ENCODE data around the gene FGF18.
A peak's percentile ranks its signal among the peaks of the same experiment; 100 is the strongest.

FGF18 gene

DNA sequence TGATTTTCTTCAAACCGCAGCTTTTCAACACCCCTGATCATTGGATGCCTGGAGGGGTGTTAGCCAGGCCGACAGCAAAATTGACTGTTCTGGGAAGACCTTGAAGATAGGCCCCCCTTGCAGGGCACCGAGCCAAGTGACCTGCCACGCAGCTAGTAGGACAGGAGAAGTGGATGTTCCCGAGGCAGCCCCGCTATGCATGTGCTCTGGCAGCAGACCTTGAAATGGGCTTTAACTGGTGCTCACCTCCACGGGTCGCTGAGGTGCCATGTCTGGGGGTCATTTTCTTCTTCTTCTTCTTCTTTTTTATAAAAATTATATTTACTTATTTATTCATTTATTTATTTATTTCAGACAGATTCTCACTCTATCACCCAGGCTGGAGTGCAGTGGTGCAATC lies 12.6 kb downstream of the FGF18 start:
- Histone ChIP-seq H3K9me3 (ENCODE audit: control insufficient read depth, low read length) (no peaks in the 10 kb centered on the region), H3K27ac (ENCODE audit: insufficient read depth, low read depth, low read length, poor library complexity, severe bottlenecking) (no peak overlapping the region), H3K4me1 (ENCODE audit: control insufficient read depth, insufficient read depth, low read length) (peaks cover 11% of the 10 kb centered on the region), H3K27me3 (ENCODE audit: control insufficient read depth, insufficient read depth, low read length, poor library complexity, severe bottlenecking) (no peaks in the 10 kb centered on the region), H3K36me3 (ENCODE audit: control insufficient read depth, insufficient read depth, low read length) (no peaks in the 10 kb centered on the region), H3K4me3 (ENCODE audit: insufficient read depth, low read depth, low read length) (no peak overlapping the region)
- WGBS, 2 experiments = 89 to 90% methylated on average over 7 to 8 of the region's 8 CpGs

DNA sequence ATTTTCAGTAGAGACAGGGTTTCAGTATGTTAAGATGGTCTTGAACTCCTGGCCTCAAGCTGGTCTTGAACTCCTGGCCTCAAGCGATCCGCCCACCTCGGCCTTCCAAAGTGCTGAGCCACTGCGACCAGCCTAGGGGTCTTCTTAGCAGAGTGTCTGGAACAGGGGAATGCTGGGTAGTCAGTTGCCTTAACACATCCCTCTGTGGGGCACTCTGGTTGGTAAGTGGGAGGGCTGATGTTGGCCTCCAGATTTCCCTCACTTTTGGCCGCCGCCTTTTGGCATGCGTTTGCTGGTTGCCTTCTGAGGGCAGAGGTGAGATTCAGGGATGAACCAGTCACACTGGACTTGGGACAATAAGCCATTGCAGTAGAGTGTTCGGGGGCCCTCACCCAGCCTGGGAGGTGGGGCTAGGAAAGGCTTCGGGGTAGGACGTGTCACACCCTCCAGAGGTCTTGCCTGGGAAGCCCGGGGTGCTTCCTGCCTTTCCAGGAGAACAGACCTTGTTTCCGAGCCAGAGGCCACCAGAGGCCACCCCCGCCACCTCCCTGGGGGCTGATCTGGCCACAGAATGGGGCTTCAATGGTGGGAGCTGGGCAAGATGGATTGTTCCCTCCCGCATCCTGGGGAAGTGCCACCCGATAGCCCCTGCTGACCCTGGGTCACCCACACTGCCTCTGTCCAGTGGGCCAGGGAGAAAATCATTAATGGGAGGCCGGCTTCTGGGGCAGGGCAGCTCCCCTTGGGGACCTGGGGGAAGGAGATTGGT lies 13.3 kb downstream of the FGF18 start:
- Histone ChIP-seq H3K4me1 (ENCODE audit: control insufficient read depth, insufficient read depth, low read length) (peaks cover 11% of the 10 kb centered on the region), H3K9me3 (ENCODE audit: control insufficient read depth, low read length) (no peaks in the 10 kb centered on the region), H3K4me3 (ENCODE audit: insufficient read depth, low read depth, low read length) (no peak overlapping the region), H3K27ac (ENCODE audit: insufficient read depth, low read depth, low read length, poor library complexity, severe bottlenecking) (no peak overlapping the region), H3K36me3 (ENCODE audit: control insufficient read depth, insufficient read depth, low read length) (no peaks in the 10 kb centered on the region), H3K27me3 (ENCODE audit: control insufficient read depth, insufficient read depth, low read length, poor library complexity, severe bottlenecking) (no peaks in the 10 kb centered on the region)
- WGBS, 2 experiments = 89 to 90% methylated on average over 16 of the region's 16 CpGs

DNA sequence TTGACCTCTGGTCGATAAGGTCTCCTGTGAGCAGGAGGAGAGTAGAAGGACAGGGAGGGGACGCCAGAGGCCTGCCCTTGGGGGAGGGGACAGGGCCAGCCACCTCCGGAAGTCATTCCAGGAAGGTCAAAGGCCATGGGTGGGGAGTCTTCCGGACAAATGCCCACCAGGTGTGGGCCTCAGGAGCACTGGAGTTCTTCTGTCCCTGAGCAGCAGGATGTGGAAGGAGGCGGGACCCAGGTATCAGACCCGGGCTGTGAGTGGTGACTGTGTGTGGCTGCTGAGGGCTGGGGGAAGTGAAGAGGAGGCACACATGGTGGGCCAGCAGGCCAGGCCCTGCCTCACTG lies 13.9 kb downstream of the FGF18 start:
- Histone ChIP-seq H3K9me3 (ENCODE audit: control insufficient read depth, low read length) (no peaks in the 10 kb centered on the region), H3K27me3 (ENCODE audit: control insufficient read depth, insufficient read depth, low read length, poor library complexity, severe bottlenecking) (no peaks in the 10 kb centered on the region), H3K4me3 (ENCODE audit: insufficient read depth, low read depth, low read length) (no peak overlapping the region), H3K27ac (ENCODE audit: insufficient read depth, low read depth, low read length, poor library complexity, severe bottlenecking) (no peak overlapping the region), H3K4me1 (ENCODE audit: control insufficient read depth, insufficient read depth, low read length) (peaks cover 11% of the 10 kb centered on the region), H3K36me3 (ENCODE audit: control insufficient read depth, insufficient read depth, low read length) (no peaks in the 10 kb centered on the region)
- 38 to 49% methylated on average over 6 of the region's 6 CpGs for WGBS, 2 experiments

DNA sequence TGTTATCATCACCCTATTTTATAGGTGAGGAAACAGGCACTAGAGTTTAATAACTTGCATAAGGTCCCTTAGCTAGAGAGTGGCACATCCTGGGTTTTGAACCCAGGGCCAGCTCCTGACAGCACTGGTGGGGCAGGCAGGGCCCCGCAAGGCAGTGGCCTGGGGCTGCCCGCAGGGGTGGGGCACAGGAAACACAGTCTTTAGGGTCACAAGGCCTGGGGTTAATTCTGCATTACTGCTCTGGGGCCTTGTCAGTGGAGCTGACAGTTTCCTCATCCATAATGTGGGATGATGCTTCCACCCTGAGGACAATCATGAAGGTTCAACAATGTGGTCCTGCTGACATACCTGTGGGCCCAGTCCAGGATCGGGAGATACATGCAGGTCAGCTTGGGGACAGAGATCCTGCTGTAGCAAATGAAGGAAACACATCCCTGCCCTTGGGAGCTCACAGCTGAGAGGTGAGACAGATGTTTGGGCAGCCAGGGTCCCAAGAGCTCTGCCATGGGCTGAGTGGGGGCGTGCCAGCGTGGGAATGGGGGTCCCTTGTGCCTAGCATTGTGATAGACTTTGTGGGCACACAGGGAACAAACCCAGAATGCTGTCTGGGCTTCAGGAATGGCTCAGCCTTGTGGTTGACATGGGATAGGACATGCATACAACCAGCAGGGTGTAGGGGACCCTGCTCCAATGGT lies 14.7 kb downstream of the FGF18 start:
- Histone ChIP-seq H3K9me3 (ENCODE audit: control insufficient read depth, low read length) (no peaks in the 10 kb centered on the region), H3K27me3 (ENCODE audit: control insufficient read depth, insufficient read depth, low read length, poor library complexity, severe bottlenecking) (no peaks in the 10 kb centered on the region), H3K4me3 (ENCODE audit: insufficient read depth, low read depth, low read length) (no peak overlapping the region), H3K36me3 (ENCODE audit: control insufficient read depth, insufficient read depth, low read length) (no peaks in the 10 kb centered on the region), H3K27ac (ENCODE audit: insufficient read depth, low read depth, low read length, poor library complexity, severe bottlenecking) (no peak overlapping the region), H3K4me1 (ENCODE audit: control insufficient read depth, insufficient read depth, low read length) (peaks cover 11% of the 10 kb centered on the region)
- WGBS, 2 experiments = 88 to 89% methylated on average over 5 of the region's 5 CpGs

DNA sequence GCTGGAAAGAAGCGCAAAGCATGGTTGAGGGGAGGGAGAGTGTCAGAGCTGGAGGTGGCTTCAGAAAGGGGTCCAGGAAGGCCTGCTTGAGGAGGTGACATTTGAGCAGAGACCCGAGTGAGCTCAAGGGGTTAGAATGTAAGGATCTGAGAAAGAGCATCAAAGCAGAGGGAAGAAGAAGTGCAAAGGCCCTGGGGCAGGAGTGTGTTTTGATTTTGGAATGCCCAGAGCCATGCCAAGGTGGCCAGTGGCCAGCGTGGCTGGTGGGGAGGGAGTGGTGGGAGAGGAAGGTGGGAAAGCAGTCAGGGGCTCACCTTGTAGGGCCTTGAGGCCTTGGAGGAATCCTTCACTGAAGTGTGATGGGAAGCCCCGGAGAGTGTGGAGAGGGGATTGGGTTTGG lies 15.4 kb downstream of the FGF18 start:
- Histone ChIP-seq H3K36me3 (ENCODE audit: control insufficient read depth, insufficient read depth, low read length) (no peaks in the 10 kb centered on the region), H3K9me3 (ENCODE audit: control insufficient read depth, low read length) (no peaks in the 10 kb centered on the region), H3K4me1 (ENCODE audit: control insufficient read depth, insufficient read depth, low read length) (peaks cover 11% of the 10 kb centered on the region), H3K27me3 (ENCODE audit: control insufficient read depth, insufficient read depth, low read length, poor library complexity, severe bottlenecking) (no peaks in the 10 kb centered on the region), H3K4me3 (ENCODE audit: insufficient read depth, low read depth, low read length) (no peak overlapping the region), H3K27ac (ENCODE audit: insufficient read depth, low read depth, low read length, poor library complexity, severe bottlenecking) (no peak overlapping the region)
- 91 to 93% methylated on average over 4 of the region's 4 CpGs for WGBS, 2 experiments

DNA sequence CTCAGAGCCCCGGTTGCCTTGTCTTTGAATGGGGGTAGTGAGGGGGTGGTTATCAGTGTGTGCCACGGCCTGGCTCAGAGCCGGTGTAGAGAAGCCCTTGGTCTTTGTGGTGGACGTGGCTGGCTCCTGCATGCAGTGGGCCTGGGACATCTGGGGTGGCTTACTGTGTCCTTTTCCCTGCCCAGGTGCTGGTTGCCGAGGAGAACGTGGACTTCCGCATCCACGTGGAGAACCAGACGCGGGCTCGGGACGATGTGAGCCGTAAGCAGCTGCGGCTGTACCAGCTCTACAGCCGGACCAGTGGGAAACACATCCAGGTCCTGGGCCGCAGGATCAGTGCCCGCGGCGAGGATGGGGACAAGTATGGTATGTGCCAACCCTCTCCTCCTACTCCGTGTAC lies 16.5 kb downstream of the FGF18 start:
- Histone ChIP-seq H3K27me3 (ENCODE audit: control insufficient read depth, insufficient read depth, low read length, poor library complexity, severe bottlenecking) (no peaks in the 10 kb centered on the region), H3K4me3 (ENCODE audit: insufficient read depth, low read depth, low read length) (no peak overlapping the region), H3K36me3 (ENCODE audit: control insufficient read depth, insufficient read depth, low read length) (no peaks in the 10 kb centered on the region), H3K4me1 (ENCODE audit: control insufficient read depth, insufficient read depth, low read length) (peaks cover 11% of the 10 kb centered on the region), H3K27ac (ENCODE audit: insufficient read depth, low read depth, low read length, poor library complexity, severe bottlenecking) (no peak overlapping the region), H3K9me3 (ENCODE audit: control insufficient read depth, low read length) (no peaks in the 10 kb centered on the region)
- WGBS, 2 experiments = 95% methylated on average over 20 of the region's 20 CpGs

DNA sequence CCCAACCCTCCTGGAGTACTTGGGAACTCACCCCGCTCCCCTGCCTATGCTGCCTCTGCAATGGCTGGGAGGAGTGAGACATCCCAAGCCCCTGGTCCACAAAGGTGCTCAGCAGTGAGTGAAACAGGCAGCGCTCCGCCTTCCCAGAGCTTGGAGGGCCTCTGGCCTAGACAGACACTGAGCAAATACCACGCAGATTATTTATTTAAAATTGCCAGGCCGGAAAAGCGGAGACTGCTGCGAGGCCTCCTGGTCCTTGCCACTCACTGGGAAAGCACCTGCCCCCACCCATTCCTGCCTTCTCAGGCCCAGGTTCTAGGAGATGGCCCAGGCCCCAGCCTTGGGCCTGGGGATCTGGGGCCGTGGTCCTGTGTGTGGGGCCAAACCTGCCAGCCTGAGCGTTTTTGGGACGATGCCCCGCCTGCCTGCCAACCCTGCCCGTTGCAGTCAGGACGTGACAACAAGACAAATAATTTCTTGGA lies 17.4 kb downstream of the FGF18 start:
- Histone ChIP-seq H3K27ac (ENCODE audit: insufficient read depth, low read depth, low read length, poor library complexity, severe bottlenecking) (no peak overlapping the region), H3K36me3 (ENCODE audit: control insufficient read depth, insufficient read depth, low read length) (no peaks in the 10 kb centered on the region), H3K9me3 (ENCODE audit: control insufficient read depth, low read length) (no peaks in the 10 kb centered on the region), H3K27me3 (ENCODE audit: control insufficient read depth, insufficient read depth, low read length, poor library complexity, severe bottlenecking) (no peaks in the 10 kb centered on the region), H3K4me3 (ENCODE audit: insufficient read depth, low read depth, low read length) (no peak overlapping the region), H3K4me1 (ENCODE audit: control insufficient read depth, insufficient read depth, low read length) (peaks cover 11% of the 10 kb centered on the region)
- WGBS, 2 experiments = 90 to 92% methylated on average over 13 of the region's 13 CpGs

DNA sequence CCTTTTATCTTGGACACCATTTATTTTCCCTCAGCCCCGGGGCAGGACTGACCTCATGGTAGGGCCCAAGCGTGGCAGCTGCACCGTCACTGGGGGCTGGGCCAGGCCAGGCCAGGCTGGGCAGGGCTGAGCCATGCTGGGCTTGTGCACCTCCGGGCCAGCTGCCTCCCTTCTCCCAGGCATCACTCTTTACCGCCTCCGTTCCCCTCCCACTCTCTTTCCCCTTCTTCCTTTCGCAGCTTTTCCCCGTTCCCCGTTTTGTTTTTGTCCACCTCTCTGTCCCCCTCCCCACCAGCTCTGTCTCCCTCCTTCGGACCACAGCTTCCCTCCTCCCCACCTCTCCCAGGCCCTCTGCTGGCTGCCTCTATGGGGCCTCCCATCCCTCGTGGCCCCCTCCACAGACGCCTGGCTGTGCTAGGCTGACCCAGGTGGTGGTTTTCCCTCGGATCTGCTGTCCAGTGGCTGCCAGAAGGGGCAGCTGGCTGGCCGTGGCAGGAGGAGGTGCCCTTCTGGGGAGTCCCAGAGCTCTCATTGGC lies 17.9 kb downstream of the FGF18 start:
- no peaks in the 10 kb centered on the region for H3K27me3 ChIP-seq (ENCODE audit: control insufficient read depth, insufficient read depth, low read length, poor library complexity, severe bottlenecking)
- WGBS, 2 experiments = 34 to 36% methylated on average over 14 of the region's 14 CpGs
- no peaks in the 10 kb centered on the region for H3K36me3 ChIP-seq (ENCODE audit: control insufficient read depth, insufficient read depth, low read length)
- H3K4me1 ChIP-seq (ENCODE audit: control insufficient read depth, insufficient read depth, low read length) = peaks cover 11% of the 10 kb centered on the region
- no peaks in the 10 kb centered on the region for H3K9me3 ChIP-seq (ENCODE audit: control insufficient read depth, low read length)
- no peak overlapping the region for H3K4me3 ChIP-seq (ENCODE audit: insufficient read depth, low read depth, low read length)
- peak overlapping the region; percentile 50 for H3K27ac ChIP-seq (ENCODE audit: insufficient read depth, low read depth, low read length, poor library complexity, severe bottlenecking)

DNA sequence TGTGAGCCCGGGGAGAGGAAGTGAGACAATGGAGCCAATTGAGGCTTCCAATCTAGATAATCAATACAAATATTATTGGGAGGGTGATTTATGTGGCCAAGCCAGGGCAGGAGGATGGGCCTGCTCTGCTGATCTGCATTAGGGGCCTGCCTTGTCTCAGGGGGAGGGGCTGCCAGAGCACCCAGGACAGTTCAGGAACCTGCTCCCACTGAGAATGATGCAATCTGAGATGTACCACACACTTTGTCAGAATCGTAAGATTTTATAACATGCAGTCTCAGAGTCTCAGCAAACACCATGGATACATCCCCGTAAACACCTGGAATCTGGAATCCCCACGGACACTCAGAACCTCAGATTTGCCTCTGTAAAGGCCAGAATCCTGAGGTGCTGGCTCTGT lies 19.3 kb downstream of the FGF18 start:
- Histone ChIP-seq H3K36me3 (ENCODE audit: control insufficient read depth, insufficient read depth, low read length) (no peaks in the 10 kb centered on the region), H3K27me3 (ENCODE audit: control insufficient read depth, insufficient read depth, low read length, poor library complexity, severe bottlenecking) (no peaks in the 10 kb centered on the region), H3K4me3 (ENCODE audit: insufficient read depth, low read depth, low read length) (no peak overlapping the region), H3K27ac (ENCODE audit: insufficient read depth, low read depth, low read length, poor library complexity, severe bottlenecking) (no peak overlapping the region), H3K9me3 (ENCODE audit: control insufficient read depth, low read length) (no peaks in the 10 kb centered on the region), H3K4me1 (ENCODE audit: control insufficient read depth, insufficient read depth, low read length) (peaks cover 6% of the 10 kb centered on the region)
- WGBS, 2 experiments = 83 to 92% methylated on average over 4 of the region's 4 CpGs

DNA sequence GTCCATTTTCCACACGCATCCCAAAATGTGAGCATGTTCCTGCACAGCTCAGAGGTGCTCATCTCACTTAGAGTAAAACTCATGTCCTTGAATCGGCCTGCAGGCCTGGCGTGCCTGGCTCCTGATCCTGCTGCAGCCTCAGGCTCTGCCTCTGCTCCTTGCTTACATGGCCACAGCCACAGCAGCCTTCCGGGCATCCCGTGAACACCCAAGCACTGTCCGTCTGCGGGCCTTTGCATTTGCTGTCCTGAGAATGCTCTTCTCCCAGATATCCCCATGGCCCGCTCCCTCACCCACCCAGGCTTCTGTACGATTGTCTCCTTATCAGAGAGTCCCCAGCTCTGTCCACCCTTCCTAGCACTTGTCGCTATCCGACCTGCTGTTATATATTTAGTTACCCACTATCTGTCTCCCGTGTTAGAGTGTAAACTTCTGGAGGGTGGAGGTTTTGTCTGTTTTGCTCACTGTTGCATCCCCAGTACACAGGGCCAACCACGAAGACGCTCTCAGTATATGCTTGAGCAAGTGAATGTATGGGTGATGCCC lies 21.9 kb downstream of the FGF18 start:
- Histone ChIP-seq H3K36me3 (ENCODE audit: control insufficient read depth, insufficient read depth, low read length) (no peaks in the 10 kb centered on the region), H3K4me1 (ENCODE audit: control insufficient read depth, insufficient read depth, low read length) (peaks cover 9% of the 10 kb centered on the region), H3K27me3 (ENCODE audit: control insufficient read depth, insufficient read depth, low read length, poor library complexity, severe bottlenecking) (no peaks in the 10 kb centered on the region), H3K27ac (ENCODE audit: insufficient read depth, low read depth, low read length, poor library complexity, severe bottlenecking) (no peak overlapping the region), H3K4me3 (ENCODE audit: insufficient read depth, low read depth, low read length) (no peak overlapping the region), H3K9me3 (ENCODE audit: control insufficient read depth, low read length) (no peaks in the 10 kb centered on the region)
- WGBS, 2 experiments = 94% methylated on average over 12 to 14 of the region's 14 CpGs

All from ectodermal cell (in vitro differentiated cells).